ENCODE data around the gene TRPM2.
"Not testable (repeated sequence)": the region's sequence is repeated elsewhere in the genome, so short reads cannot be mapped to it uniquely, and the experiment has no call there.

Gene TRPM2

GRCh38 chr21:44354775-44355771 is 1.7 kb downstream of the TRPM2 start:
- DNase-seq (ENCODE audit: low spot score): no peak

GRCh38 chr21:44356160-44356559 is 2.7 kb downstream of the TRPM2 start:
- no peak for DNase-seq (ENCODE audit: low spot score)

- no peak for DNase-seq (ENCODE audit: low spot score)
These were observed 3.2 kb downstream of the TRPM2 start for GRCh38 chr21:44356636-44357035.

- DNase-seq (ENCODE audit: low spot score): no peak
These were observed 3.8 kb downstream of the TRPM2 start for GRCh38 chr21:44357064-44357837.

DNA sequence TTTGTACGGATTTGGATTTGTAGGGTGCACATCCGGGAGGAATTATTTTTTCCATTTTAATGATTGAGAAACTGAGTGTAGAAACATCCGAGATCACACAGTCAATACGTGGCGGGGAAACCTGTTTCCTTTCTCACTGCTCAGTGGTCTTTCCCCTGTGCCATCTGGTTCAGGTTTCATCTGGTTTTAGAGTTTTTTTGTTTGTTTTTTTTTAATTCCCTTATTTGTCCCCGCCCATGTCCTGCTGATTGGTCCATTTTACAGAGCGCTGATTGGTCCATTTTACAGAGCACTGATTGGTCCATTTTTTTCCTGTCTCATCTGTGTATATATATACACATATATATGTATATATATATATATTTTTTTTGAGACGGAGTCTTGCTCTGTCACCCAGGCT is 6.0 kb downstream of the TRPM2 start:
- DNase-seq (ENCODE audit: low spot score): no peak

DNA sequence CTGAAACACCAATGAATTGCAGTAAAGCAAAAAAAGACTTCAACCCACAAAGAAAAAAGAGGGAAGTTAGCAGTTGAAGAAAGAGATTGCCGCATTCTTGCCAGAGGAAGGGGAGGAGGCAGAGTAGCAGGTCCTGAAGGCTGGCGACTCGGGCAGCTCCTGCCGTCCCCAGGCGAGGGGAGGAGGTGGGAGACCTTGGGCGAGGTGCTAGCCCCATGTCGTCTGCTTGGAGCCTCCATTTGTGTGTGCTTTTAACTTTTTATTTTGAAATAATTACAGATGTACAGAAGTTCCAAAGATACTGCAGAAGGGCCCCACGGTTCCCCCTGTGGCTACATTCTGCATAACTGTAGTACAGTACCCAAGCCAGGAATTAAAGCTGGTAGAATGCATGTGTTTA is 6.7 kb downstream of the TRPM2 start:
- no peak for DNase-seq (ENCODE audit: low spot score)

- not testable (repeated sequence) for DNase-seq (ENCODE audit: low spot score)
These were observed 8.5 kb downstream of the TRPM2 start for GRCh38 chr21:44361903-44362302.

DNA sequence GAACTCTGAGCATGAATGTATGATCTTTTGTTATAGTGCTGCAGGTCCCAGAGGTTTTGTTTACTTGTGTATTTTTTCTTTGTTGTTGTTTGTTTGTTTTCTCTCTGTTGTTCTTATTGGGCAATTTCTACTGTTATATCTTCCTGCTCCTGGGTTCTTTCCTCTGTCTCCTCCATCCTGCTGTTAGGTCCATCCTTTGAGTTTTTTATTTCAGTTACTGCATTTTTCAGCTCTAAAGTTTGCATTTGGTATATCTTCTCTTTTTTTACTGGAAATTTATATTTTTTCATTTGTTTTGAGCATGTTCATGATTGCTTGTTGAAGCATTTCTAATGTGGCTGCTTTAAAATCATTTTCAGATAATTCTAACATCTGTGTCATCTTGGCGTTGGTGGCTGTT is 9.9 kb downstream of the TRPM2 start:
- no peak for DNase-seq (ENCODE audit: low spot score)

- DNase-seq (ENCODE audit: low spot score): no peak
These were observed 11.0 kb downstream of the TRPM2 start for GRCh38 chr21:44364151-44365053.

- DNase-seq (ENCODE audit: low spot score): no peak
These were observed 12.0 kb downstream of the TRPM2 start for GRCh38 chr21:44365251-44365966.

- DNase-seq (ENCODE audit: low spot score): no peak
These were observed 12.7 kb downstream of the TRPM2 start for GRCh38 chr21:44365967-44366585.

GRCh38 chr21:44366586-44367211 is 13.3 kb downstream of the TRPM2 start:
- DNase-seq (ENCODE audit: low spot score): no peak

GRCh38 chr21:44368711-44369446 is 15.5 kb downstream of the TRPM2 start:
- DNase-seq (ENCODE audit: low spot score): no peak

DNA sequence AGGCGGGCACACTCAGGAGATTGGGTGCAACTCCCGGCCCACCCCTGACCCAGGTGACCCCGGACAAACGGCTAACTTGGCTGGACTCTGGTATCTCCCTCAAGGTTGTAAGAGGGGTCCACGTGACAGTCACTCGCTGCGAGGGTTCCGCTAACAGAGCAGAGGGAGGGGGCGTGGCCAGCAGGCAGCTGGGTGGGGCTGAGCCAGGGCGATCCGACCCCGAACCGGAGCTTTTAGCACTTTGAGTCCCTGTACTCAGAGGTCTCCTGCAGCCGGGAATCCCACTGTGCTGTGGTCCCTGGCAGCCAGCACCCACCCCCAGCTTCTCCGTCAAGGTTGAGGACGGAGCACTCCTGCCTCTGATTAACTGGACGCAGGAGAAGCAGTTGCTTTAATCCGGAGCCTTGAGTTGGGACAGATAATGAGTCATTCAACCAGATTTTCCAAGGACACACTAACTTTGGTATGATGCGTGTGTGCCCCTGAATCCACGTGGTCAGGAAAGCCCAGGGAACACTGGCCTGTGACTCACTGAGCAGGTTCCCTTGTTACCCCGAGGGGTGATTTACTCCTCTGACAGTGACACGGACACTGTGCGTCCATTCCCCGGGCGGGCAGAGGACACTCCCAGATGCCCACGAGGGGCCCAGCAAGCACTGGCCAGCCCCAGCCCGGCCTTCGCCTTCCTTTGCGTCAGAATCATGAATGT is 16.8 kb downstream of the TRPM2 start:
- no peak for DNase-seq (ENCODE audit: low spot score)

DNA sequence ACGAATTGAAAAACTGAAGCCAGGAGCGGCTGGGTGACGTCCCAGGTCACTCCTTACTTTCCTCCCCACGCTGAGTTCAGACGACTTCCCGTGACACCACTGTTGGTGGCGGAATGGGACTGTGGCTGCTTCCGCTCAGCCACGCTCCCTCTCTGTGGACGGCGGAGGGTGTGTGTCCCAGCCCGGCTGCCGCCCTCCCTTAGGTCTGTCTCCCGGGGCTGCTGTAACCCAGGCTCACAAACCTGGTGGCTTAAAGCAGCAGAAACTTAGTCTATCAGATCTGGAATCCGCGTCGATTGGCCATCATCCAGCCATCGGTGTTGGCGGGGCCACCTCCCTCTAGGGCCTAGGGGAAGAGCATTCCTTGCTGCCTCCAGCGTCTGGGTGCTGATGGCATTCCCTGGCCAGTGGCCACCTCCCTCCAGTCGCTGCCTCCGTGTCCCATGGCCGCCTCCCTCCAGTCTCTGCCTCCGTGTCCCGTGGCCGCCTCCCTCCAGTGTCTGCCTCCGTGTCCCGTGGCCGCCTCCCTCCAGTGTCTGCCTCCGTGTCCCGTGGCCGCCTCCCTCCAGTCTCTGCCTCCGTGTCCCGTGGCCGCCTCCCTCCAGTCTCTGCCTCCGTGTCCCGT is 17.5 kb downstream of the TRPM2 start:
- DNase-seq (ENCODE audit: low spot score): no peak

DNA sequence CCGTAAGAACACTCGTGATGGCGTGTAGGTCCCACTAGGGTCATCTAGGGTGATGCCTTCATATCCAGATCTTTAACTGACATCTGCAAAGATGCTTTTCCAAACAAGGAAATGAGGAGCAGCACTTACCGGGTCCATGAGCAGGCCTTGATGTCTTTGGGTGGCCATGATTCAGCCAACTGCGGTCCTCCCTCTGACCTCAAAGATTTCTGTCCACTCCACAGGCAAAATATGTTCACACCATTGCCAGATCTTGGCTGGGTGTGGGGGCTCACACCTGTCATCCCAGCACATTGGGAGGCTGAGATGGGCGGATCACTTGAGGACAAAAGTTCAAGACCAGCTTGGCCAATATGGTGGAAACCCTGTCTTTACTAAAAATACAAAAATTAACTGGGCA is 18.2 kb downstream of the TRPM2 start:
- no peak for DNase-seq (ENCODE audit: low spot score)

GRCh38 chr21:44372616-44373015 is 19.2 kb downstream of the TRPM2 start:
- DNase-seq (ENCODE audit: low spot score): no peak

DNA sequence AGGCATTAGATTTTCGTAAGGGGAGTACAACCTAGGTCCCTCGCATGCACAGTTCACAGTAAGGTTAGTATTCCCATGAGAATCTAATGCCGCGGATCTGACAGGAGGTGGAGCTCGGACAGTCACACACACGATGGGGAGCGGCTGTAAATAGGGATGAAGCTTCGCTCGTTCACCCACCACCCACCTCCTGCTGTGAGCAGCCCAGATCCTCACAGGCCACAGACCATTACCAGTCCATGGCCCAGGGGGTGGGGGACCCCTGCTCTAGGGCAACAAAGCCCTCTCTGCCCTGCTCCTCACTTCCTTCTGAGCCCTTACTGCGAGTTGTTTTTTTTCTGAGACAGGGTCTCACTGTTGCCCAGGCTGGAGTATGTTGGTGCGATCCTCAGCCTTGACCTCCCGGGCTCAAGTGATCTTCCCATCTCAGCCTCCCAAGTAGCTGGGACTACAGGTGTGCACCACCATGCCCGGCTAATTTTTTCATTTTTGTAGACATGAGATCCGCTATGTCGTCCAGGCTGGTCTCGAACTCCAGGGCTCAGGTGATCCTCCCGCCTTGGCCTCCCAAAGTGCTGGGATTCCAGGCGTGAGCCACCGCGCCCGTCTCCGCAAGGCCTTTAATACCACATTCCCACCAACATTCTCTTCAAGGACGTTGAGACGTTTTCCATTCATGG is 21.3 kb downstream of the TRPM2 start:
- DNase-seq (ENCODE audit: low spot score): no peak
